Measurements from ENCODE around the gene CLTA. TPM values are rescaled to one million over a fixed set of nuclear protein-coding genes. Genes with fewer than 3 reads are reported as not detected.
A peak's percentile ranks its signal among the peaks of the same experiment; 100 is the strongest.

CLTA gene
- polyA plus RNA-seq, 1 of the 3 experiments (the other 2 are of a cell fraction): 260 TPM

DNA sequence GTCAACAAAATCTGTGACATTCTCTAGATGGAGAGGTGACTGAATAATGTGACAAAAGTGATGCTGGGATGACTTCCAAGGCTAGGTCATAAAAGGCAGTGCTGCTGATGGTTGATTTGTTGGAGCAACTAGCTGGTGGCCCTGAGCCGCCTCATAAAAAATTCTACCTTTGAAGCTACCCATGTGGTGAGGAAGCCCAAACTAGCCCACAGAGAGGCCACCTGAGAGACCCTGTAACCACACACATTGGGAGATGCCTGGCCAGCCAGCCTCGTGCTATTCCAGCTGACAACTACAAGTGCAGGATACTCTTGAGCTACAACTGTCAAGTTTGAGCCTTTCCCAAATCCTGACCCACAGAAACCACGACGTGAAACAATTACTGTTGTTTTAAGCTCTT lies 22.7 kb downstream of the CLTA start:
- Histone ChIP-seq H3K27ac (ENCODE audit: low read depth in 2 of 2, low read length in 1 of 2) (no peak overlapping the region; a peak in 1 of 4 replicates), H4K20me1 (ENCODE audit: insufficient read depth) (peaks cover 60% of the 10 kb centered on the region), H3K27me3 (ENCODE audit: insufficient read depth) (no peaks in the 10 kb centered on the region), H3K9ac (no peak overlapping the region), H3K4me1 (ENCODE audit: control insufficient read depth in 1 of 2, insufficient read depth in 2 of 2, low read depth in 1 of 2, low read length in 1 of 2) (peaks cover 5 to 28% of the 10 kb centered on the region in 2 experiments; a peak in 2 of 4 replicates), H3K9me3 (no peaks in the 10 kb centered on the region), H3K4me2 (no peak overlapping the region), H3K79me2 (ENCODE audit: insufficient read depth) (peaks cover 68% of the 10 kb centered on the region), H3F3A (replicated peaks; ENCODE audit: insufficient read depth) (peaks cover 38% of the 10 kb centered on the region), H3K4me3 (ENCODE audit: low read depth in 2 of 2, low read length in 1 of 2) (no peak overlapping the region), H3K9me2 (no peaks in the 10 kb centered on the region), H2AFZ (ENCODE audit: low read depth) (no peak overlapping the region), H3K36me3 (replicated peaks in 1 of 2; ENCODE audit: control insufficient read depth in 1 of 2, insufficient read depth in 2 of 2, low read length in 1 of 2) (peaks cover 62 to 83% of the 10 kb centered on the region in 2 experiments)
- no peak for TF ChIP-seq MEF2A (IDR thresholded peaks at IDR 0.05; ENCODE audit: borderline replicate concordance, low read depth)
- no peak for TF ChIP-seq FOXJ3 (CRISPR knock-in tag; IDR thresholded peaks at IDR 0.05)
- no peak for TF ChIP-seq RCOR1 (IDR thresholded peaks at IDR 0.05; ENCODE audit: low read length)
- TF ChIP-seq RFX5 (IDR thresholded peaks at IDR 0.05; ENCODE audit: low read length): no peak
- TF ChIP-seq USF1 (IDR thresholded peaks at IDR 0.05; ENCODE audit: borderline replicate concordance, low read depth): no peak
- TF ChIP-seq YY1 (IDR thresholded peaks at IDR 0.05; ENCODE audit: low read depth): no peak
- no peak for TF ChIP-seq MXI1 (IDR thresholded peaks at IDR 0.05; ENCODE audit: low read depth, low read length)
- no peak for TF ChIP-seq RXRA (IDR thresholded peaks at IDR 0.05; ENCODE audit: borderline replicate concordance, low read depth)
- WGBS (ENCODE audit: low lambda C conversion rate): 95% methylated on average over 4 of the region's 4 CpGs
- ChIA-PET POLR2A (no interaction called here), CTCF (interaction anchor here (1.3 to 1.7 kb wide), 2 partner anchors 8 to 115 kb away, joined by 4 read pairs; no protein-coding TSS in a partner anchor)
- DNase-seq: no peak

- TF ChIP-seq NFIC (IDR thresholded peaks at IDR 0.05; ENCODE audit: borderline replicate concordance): no peak
- TF ChIP-seq ELF1 (IDR thresholded peaks at IDR 0.05): no peak
- no peak for TF ChIP-seq GATA2 (CRISPR knock-in tag; IDR thresholded peaks at IDR 0.05)
- no peak for TF ChIP-seq TAF1 (IDR thresholded peaks at IDR 0.05; ENCODE audit: borderline replicate concordance, low read depth, low read length)
- no peak for TF ChIP-seq ZBTB33 (IDR thresholded peaks at IDR 0.05; ENCODE audit: borderline replicate concordance, low read depth)
- no peak for TF ChIP-seq CHD2 (IDR thresholded peaks at IDR 0.05; ENCODE audit: low read length, partially characterized antibody)
- no peak for TF ChIP-seq MXI1 (IDR thresholded peaks at IDR 0.05; ENCODE audit: low read depth, low read length)
- no peak for TF ChIP-seq JUND (IDR thresholded peaks at IDR 0.05)
- Histone ChIP-seq H3K9me2 (no peaks in the 10 kb centered on the region), H3F3A (replicated peaks; ENCODE audit: insufficient read depth) (peaks cover 38% of the 10 kb centered on the region), H3K27me3 (ENCODE audit: insufficient read depth) (no peaks in the 10 kb centered on the region), H3K4me3 (ENCODE audit: low read depth in 2 of 2, low read length in 1 of 2) (no peak overlapping the region), H3K36me3 (replicated peaks in 1 of 2; ENCODE audit: control insufficient read depth in 1 of 2, insufficient read depth in 2 of 2, low read length in 1 of 2) (peaks cover 63 to 81% of the 10 kb centered on the region in 2 experiments), H3K27ac (ENCODE audit: low read depth in 2 of 2, low read length in 1 of 2) (peak overlapping the region in 1 of 2 experiments; percentile 9; a peak in 2 of 4 replicates), H3K79me2 (ENCODE audit: insufficient read depth) (peaks cover 64% of the 10 kb centered on the region), H3K9ac (no peak overlapping the region), H3K9me3 (no peaks in the 10 kb centered on the region), H3K4me1 (ENCODE audit: control insufficient read depth in 1 of 2, insufficient read depth in 2 of 2, low read depth in 1 of 2, low read length in 1 of 2) (peaks cover 0 to 25% of the 10 kb centered on the region in 2 experiments; a peak in 2 of 4 replicates), H3K4me2 (no peak overlapping the region), H2AFZ (ENCODE audit: low read depth) (no peak overlapping the region), H4K20me1 (ENCODE audit: insufficient read depth) (peaks cover 54% of the 10 kb centered on the region)
- 96% methylated on average over 4 of the region's 4 CpGs for WGBS (ENCODE audit: low lambda C conversion rate)
- no peak for DNase-seq
- ChIA-PET CTCF (interaction anchor here (0.6 to 1.7 kb wide), 3 partner anchors 8 to 259 kb away, joined by 3 to 4 read pairs (median 4); no protein-coding TSS in a partner anchor), POLR2A (no interaction called here)
Observed at GRCh38 chr9:36213989-36214388, 23.3 kb downstream of the CLTA start.

Data from SK-N-SH (cell line).